GM03348 (cell line): ENCODE data around the gene MVB12A.

Experiments used
- DNase-seq: peaks from one replicate; pipeline ENCODE4 v3.0.0; 2012; ENCODE audit warnings: low spot score

The MVB12A gene

GRCh38 chr19:17470068-17470841 lies 50.4 kb downstream of the MVB12A start, which contains the start of gene SLC27A1:
TSS of gene SLC27A1 (plus strand) at chr19:17470524. CDS start at chr19:17470541, 17 bp downstream.
- peak; percentile 97 for DNase-seq

- DNase-seq: no peak
These were observed 51.7 kb downstream of the MVB12A start for GRCh38 chr19:17471410-17472125.

GRCh38 chr19:17473041-17473440 lies 53.2 kb downstream of the MVB12A start:
- peak; percentile 68 for DNase-seq
